ENCODE measurements around the gene CHD9NB. TPM values are rescaled to one million over a fixed set of nuclear protein-coding genes. Genes with fewer than 3 reads are reported as not detected.

CHD9NB gene
- total RNA-seq, 1 experiment from 2014 or later = not detected

- no peak for DNase-seq (ENCODE audit: low read depth)
Observed at GRCh38 chr16:53031323-53031942, 21.3 kb downstream of the CHD9NB start.

- no peak for DNase-seq (ENCODE audit: low read depth)
Observed at GRCh38 chr16:53029971-53030370, 22.7 kb downstream of the CHD9NB start.

- no peak for DNase-seq (ENCODE audit: low read depth)
Observed at GRCh38 chr16:53024045-53024444, 28.7 kb downstream of the CHD9NB start.

GRCh38 chr16:53022374-53022773 lies 30.3 kb downstream of the CHD9NB start:
- peak; percentile 54 for DNase-seq (ENCODE audit: low read depth)

GRCh38 chr16:53018834-53019416 lies 33.8 kb downstream of the CHD9NB start:
- DNase-seq (ENCODE audit: low read depth) = no peak

GRCh38 chr16:53014287-53014686 lies 38.4 kb downstream of the CHD9NB start:
- DNase-seq (ENCODE audit: low read depth) = no peak

GRCh38 chr16:53007095-53007494 lies 45.6 kb downstream of the CHD9NB start:
- DNase-seq (ENCODE audit: low read depth) = peak; percentile 4

- no peak for DNase-seq (ENCODE audit: low read depth)
Observed at GRCh38 chr16:52997922-52998321, 54.8 kb downstream of the CHD9NB start.

GRCh38 chr16:52994942-52995341 lies 57.8 kb downstream of the CHD9NB start:
- no peak for DNase-seq (ENCODE audit: low read depth)

- DNase-seq (ENCODE audit: low read depth) = no peak
Observed at GRCh38 chr16:52993179-52993578, 59.5 kb downstream of the CHD9NB start.

GRCh38 chr16:52991572-52991971 lies 61.1 kb downstream of the CHD9NB start:
- DNase-seq (ENCODE audit: low read depth) = no peak

Other genes starting within 250 kb of the CHD9NB start
- 24.6 and 28.8 TPM in 2 replicates for gene CHD9, start 2.1 kb upstream of the CHD9NB start, total RNA-seq (2014; rRNA removed; shearing (Covaris generic))